ENCODE results near the gene CALU. TPM values are rescaled to one million over a fixed set of nuclear protein-coding genes. Genes with fewer than 3 reads are reported as not detected.

The CALU gene
- total RNA-seq, 1 experiment from 2014 or later, result 594 TPM

DNA sequence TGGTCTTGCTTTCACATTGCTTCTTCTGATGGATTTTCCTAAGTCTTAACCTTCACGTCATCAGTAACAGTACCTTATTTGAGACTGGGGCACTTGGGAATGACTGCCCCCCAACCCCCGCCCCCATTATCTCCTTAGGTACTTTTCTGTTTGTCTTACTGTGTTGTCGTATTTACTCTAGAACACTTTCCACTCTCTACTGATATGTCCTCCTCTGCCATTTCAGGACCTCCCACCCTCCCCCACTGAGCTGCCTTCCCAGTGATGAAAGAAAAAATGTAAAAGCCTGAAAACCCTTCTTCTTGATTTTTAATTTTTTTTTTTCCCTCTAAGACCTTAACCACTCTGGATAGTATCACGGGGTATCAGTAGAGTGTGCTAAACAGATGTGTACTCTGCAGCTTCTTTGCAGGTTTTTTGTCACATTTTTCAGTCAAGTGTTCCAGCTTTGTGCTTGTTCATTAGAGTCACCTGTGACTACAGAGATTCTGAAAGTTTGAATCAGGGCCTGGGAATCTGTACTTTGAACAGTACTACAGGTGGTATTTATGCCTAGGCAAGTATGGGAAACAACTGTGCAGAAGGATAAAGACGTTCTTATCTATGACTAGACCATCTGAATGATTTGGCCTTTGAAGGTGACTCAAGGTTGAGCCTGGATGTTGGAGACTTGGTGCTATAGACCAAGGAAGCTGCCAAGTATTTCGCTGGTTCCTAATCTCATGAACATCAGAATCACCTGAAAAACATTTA, 8.3 kb downstream of the CALU start:
- no peak for DNase-seq (ENCODE audit: low read depth)

DNA sequence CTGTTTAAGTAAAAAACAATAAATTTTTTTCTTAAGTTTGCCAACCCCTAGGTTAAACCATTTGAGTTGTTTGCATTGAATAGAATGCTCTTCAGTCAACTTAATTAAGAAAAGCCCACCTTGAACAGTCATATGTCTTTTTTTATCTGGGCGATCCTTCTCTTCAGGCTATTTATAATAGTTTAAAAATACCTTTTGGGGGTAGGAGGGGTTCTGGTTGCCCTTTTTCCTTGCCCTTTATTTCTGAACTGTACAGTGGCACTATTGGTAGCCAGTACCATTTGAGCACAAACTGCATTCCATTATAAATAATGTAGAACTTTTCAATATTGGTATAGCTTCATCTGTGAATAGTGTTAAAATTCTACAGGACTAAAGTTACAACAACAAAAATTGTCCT, 13.1 kb downstream of the CALU start:
- DNase-seq (ENCODE audit: low read depth), result no peak

DNA sequence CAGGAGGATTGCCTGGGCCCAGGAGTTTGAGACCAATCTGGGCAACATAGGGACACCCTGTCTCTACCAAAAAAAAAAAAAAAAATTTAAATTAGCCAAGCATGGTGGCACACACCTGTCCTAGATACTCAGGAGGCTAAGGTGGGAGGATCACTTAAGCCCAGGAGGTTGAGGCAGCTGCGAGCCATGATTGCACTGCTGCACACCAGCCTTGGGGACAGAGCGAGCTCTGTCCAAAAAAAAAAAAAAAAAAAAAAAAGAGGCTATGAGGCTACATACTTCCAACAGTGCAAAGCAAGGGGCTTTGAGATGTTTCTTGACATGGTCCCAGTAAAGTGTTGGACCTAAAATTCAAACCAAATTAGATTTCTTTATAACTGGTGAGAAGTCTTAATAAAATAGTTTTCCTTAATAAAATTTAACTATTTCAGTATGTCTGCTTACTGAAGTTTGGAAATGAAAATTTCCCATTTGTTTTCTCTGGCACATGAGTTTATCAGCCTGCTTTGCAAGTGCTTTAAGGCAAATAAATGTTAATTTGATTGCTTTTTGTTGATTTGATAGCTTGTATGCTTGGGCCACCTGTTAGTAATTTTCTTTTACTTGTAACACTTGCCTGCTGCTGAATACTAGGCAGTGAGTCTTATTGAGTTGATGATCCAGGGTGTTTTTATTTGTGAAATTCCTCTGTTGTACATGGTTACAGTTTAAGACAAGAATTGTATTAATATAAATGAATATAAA, 16.1 kb downstream of the CALU start:
- no peak for DNase-seq (ENCODE audit: low read depth)

DNA sequence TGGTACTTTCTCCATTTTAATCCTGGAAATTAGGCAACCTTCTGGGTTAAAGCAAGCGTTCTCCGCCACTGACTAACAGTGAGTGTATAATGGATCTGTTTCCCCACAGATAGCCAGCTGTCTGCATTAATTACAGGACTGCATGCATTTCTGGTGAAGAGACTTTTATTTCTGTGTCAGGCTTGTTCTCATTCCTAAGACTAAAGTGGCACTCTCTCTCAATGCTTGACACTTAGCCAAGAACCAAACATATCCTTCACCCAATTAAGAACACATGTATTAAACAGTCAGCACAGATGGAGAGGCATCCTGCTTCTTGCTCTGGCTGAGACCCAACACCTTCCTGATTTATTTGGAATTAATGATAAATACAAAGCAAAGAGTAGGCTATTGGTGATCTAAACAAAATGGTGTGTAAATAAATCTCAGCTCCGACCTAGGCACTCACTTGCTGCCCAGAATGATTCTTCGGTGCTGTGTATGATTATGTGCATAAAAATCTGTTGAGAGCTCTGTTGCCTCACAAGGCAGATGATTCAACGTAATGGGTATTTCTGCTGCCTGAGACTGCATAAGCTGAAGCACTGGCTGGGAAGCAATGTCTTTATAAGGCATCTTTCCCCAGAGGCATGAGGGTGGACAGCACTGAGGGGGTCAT, 16.8 kb downstream of the CALU start:
- no peak for DNase-seq (ENCODE audit: low read depth)

DNA sequence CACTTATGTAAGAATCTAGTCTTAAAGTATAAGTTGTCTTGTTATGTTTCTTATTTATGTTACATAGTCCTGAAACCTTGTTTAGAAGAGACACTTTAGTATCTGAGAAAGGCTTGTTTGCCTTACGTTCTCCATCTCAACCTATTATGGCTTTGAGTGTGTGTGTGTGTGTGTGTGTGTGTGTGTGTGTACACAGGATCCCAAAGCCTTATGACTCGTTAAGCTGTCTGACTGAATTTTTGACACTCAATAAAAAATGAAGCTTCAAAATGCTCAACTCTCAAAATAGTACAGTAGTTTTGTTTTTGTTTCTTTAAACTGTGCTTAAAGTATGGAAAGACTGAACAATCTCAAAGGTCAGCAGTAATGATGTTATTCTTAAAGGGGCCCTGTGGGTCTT, 18.0 kb downstream of the CALU start:
- no peak for DNase-seq (ENCODE audit: low read depth)

DNA sequence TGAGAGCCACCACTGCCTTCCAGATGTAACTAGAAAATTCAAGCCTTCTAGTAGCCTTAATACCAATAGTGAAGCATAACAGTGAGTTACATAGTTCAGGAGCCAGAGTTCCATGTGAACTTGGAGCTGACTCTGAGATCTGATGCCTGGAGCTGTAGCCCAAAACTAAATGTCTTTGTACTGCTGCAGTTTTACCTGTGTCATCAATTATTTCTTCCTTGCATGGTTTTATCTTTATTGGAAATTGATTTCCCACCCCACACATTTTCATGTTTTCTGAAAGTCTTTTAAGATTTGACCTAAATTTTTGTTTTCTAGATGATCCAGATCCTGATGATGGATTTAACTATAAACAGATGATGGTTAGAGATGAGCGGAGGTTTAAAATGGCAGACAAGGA, 19.4 kb downstream of the CALU start:
- no peak for DNase-seq (ENCODE audit: low read depth)

DNA sequence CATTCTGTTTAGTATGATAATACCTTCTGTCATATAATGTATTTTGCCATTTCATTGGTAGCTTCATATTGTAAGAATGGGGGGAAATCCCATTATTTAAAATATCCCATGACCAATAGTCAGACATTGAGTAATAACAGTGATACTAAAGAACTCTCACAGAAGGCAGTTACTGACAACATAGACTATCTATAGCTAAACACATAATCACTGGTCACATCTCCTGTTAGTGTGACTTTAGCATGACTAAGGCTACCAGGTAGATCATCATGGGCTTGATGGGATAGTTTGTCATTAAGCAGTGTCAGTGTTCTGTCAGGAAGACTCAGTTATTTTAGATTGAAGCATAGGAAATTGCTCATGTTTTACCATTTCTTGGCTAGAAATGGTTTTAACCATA, 20.1 kb downstream of the CALU start:
- no peak for DNase-seq (ENCODE audit: low read depth)

DNA sequence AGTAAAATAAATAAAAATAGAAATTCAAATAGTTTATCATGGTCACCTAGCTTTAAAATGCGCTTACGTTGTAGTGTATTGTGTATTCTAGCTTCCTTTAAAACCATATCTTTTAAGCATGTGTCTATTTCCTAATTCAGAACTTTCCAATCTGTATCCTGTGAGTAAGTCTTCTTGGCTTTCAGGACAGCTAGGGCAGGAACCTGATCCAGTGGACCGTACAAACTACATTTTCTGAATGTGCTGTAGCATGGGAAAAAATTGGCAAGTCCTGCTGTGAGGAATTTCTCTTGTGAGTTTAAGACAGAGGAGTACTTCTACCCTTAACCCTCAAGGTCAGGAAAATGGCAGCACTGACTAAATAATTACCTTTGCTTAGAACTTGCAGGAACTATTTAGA, 24.4 kb downstream of the CALU start:
- DNase-seq (ENCODE audit: low read depth), result no peak

DNA sequence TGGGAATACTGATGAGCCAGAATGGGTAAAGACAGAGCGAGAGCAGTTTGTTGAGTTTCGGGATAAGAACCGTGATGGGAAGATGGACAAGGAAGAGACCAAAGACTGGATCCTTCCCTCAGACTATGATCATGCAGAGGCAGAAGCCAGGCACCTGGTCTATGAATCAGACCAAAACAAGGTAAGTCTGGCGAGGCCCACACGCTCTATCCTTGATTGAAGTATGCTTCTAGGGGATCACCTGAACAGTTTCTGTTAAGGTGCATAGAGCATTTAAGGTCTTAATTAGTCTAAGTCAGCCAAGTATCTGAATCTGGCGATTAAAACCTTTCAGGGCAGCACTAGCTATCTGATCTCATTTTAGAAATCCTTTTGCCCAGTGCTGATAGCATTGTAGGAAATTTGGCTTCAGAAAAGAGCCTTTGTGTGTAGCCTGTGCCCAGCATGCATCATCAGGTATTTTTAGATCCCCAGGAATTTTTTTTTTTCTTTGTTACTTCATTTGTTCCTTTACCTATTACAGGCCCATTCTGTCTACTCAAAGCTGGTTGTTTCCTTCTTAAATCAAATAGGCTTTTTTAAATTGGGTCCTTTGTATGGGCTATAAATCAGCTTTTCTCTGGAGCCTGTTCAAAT, 28.4 kb downstream of the CALU start:
- no peak for DNase-seq (ENCODE audit: low read depth)

DNA sequence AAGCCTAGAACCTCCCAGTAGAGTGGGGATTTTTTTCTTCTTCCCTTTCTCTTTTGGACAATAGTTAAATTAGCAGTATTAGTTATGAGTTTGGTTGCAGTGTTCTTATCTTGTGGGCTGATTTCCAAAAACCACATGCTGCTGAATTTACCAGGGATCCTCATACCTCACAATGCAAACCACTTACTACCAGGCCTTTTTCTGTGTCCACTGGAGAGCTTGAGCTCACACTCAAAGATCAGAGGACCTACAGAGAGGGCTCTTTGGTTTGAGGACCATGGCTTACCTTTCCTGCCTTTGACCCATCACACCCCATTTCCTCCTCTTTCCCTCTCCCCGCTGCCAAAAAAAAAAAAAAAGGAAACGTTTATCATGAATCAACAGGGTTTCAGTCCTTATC, 31.1 kb downstream of the CALU start:
- DNase-seq (ENCODE audit: low read depth), result no peak

DNA sequence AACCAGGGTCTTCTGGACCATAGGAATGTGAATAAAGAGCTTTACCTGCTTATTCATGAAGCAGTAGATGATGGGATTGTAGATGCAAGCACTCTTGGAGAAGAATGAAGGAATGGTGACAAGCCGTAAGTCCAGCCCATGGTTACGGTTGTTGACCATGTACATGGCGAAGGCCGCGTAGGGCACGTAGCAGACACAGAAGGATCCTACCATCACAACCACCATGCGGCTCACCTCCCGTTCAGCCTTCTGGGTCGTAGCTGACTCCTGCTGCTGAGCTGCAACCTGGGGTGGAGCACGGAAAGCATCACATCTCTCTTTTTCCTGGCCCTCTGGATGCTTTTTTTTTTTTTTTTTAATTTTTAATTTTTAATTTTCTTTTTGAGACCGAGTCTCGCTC, 34.4 kb downstream of the CALU start:
- no peak for DNase-seq (ENCODE audit: low read depth)

DNA sequence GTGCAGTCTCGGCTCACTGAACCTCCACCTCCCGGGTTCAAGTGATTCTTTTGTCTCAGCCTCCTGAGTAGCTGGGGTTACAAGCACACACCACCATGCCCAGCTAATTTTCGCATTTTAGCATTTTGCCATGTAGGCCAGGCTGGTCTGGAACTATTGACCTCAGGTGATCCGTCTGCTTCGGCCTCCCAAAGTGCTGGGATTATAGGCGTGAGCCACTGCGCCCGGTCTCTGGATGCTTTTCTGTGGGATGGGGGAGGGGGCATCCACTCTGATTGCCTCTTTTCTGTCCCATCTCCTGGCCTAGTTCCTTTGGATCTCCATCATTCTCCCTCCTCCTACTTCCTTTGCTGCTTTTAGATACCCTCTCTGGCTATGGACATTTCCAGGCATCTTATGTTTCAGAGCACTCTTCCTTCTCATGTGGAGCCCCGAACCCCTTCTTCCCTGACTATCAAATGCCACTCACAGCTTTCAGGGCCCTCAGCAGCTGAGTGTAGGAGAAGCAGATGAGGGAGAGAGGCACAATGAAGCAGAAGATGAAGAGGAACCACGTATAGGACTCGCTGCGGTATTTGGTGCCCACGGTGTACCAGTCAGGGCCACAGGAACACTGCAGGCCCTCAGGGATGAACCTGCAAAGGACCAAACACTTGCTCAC, 35.0 kb downstream of the CALU start:
- no peak for DNase-seq (ENCODE audit: low read depth)

DNA sequence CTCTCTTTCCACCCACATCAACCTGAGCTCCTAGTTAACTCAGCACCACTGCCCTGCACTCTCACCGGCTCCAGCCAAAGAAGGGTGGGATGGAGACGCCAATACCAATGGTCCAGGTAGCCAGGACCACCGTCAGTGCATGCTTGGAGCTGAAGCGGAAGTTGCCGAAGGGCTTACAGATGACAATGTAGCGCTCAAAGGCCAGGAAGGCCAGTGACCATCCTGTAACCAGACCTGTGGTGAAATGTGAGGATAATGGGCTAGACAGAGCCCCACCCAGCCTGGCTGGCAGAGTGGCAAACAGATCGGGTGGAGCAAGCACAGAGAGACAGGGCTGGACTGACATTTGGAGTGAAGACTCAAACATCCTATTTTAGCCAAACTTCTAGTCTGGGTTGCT, 35.8 kb downstream of the CALU start:
- DNase-seq (ENCODE audit: low read depth), result no peak

DNA sequence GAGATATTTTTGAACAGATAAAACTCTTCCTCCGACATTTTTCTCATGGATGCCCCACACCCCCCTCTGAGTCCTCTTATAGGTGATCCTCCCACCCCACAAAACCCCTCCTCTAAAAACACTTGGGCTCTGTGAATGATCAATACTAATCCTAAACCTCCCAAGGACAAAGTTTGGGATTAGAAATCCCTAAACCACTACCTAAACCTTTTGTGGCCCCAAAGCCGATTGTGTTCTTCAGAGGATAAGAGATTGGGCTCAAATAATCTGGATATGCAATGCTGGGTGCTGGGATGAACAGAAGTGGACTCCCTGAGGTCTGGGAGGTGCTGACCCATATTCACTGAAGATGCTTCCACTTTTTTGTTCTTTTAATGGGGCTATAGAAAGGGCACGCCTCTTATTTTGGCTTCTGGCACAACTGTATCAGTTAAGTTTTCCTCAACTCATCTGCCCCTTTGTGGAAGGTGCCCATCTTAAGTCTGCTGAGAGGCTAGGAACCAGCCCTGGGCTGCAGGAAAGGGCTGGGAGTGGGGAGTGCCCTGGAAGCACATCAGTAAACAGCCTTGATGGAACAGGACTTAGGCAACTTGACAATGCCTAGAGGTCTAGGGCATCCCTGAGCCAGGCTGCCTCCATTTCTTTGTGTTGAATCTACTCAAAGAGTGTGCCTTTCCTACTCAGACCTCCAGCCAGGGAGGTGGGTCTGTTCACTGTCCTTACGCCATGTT, 36.8 kb downstream of the CALU start, which contains the start of gene OPN1SW:
OPN1SW (minus strand) TSS at position 51 of the 731 bp plus-strand sequence; CDS start at position 38, 13 bp downstream.
- no peak for DNase-seq (ENCODE audit: low read depth)

DNA sequence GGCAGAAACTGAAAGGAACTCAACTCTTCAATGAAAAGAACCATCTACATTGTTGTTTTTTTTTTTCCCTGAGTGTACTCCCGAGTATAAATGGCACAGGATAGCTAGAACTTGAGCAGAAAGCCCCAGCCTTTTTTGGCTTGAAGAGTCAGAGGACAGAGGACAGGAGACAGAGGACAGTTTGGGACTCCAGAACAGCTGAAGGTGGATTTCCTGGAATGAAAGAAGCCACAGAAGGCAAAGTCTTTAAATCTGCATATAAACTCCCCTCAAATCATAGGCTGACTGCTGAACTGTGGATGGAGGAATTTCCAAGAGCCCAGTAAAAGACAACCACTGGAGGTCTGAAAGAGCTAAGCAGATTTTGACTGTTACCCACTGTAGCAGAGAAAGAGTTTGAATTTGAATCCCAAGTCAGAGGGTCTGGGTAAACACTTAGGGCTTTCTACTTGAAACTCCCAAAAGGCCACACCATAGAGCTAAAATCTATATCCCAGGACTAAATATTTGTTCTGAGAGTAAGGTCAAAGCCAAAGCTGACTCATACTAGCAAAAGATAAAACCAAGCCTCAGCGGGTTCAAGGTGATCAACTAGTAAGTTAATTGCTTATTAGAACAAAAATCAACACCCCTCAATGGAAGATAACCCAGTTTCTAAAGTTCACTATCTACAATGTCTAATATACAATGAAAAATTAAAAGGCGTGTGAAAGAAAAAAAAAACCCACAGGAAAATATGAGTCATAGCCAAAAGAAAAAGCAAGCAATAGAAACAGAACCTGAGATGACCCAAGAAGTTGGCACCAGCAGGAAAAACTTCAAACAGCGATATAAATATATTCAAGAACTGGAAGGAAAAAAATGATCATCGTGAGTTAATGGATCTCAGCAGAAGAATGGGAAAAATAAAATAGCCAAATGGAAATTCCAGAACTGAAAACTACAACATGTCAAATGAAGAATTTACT, 38.3 kb downstream of the CALU start:
- no peak for DNase-seq (ENCODE audit: low read depth)

DNA sequence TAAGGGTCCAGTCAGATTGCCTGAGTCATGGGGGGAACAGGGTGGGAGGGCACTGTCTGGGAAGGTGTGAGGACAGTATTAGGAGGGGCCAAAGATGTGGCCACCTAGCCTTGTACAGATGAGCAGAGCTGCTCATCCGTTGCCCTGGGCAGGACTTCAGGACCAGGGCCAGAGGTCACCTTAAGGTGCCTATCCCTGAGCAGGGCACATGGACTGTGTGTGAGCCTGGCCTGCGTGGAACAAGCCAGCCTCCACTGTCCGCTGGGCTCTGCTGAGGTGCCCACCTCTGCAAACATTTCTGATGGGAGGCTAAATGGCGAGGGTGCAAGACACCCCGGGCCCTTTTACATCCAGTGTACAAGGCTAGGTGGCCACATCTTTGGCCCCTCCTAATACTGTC, 39.8 kb downstream of the CALU start:
- no peak for DNase-seq (ENCODE audit: low read depth)

DNA sequence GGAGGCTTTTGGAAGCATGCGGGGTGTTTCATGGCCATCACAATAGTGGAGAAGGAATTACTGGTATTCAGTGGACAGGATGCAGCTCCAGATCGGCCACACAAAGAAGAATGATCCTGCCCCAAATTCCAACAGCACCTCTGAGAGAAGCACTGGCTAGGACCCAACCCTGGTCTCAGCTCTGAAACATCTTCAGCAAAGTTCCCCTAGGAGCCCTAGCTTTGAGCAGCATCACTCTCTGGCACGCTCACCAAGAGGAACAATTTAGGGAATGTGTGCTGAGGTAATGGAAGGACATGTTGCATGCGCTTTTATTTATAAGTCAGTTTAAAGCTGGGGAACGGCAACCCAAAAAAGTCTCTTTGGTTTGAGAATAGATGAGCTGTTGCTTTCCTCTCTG, 42.0 kb downstream of the CALU start:
- no peak for DNase-seq (ENCODE audit: low read depth)

DNA sequence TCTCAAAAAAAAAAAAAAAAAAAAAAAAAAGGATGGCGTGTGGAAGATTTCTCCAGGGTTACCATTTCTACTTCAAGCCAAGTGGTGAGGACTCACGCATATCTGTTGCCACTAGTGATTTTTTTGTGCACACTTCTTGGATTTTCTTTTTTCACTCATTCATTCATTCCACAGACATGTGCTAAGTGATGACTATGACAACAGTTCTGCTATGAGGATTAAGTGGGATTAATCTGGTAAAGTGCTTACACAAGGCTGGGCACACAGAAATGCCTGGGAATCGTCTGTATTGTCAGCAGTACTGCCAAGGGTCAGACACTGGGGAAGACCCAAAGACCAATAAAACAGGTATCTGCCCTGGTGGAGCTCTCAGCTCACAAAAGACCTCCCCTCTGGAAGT, 42.7 kb downstream of the CALU start:
- no peak for DNase-seq (ENCODE audit: low read depth)

DNA sequence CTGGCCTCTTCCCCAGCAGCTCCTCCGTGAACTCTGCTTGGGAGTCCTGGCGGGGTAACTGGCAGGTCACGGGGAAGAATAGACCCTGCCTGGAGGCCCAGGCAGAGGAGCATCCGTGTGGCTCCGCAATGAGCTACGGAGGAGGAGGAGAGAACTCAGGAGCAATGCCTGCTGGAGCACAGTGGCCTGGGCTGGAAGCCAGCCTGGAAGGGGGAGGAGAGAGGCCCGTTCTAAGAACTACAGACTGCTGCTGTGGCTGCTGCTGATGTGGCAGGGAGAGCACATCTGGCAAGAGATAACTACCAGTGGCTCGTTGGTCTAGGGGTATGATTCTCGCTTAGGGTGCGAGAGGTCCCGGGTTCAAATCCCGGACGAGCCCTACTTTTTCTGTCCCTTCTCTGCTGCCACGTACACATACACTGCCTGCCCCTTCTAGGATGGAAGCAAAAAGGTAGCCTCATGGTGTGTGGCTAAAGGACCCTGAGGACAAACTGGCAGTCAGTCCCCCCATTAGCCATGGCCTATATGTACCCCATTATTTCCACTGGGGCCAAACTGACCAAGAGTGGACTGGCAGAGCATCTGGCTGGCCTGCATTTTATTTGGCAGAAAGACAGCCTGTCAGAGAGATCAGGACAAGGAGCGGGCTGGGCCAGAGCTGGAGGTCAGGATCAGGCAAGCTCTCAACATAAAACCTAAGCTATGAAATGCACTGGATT, 44.1 kb downstream of the CALU start:
- DNase-seq (ENCODE audit: low read depth), result peak; percentile 89
